Chondrocyte (in vitro differentiated cells): Measurements from ENCODE around the gene SLC6A19. TPM values are rescaled to one million over a fixed set of nuclear protein-coding genes. Genes with fewer than 3 reads are reported as not detected.

Experiments
- DNase-seq: peaks from one replicate; pipeline ENCODE4 v3.0.0; 2021; ENCODE audit warnings: mixed read lengths, low spot score
- H3K27ac Mint-ChIP-seq: one replicate; pipeline ENCODE4 v1.8.0; 2021; ENCODE audit warnings: mild to moderate bottlenecking, moderate library complexity, mixed read lengths; ENCODE audit not compliant: unreplicated experiment
- H3K27me3 Mint-ChIP-seq: 2 replicates; pipeline ENCODE4 v1.8.0; 2021; ENCODE audit warnings: low read depth, mixed read lengths
- H3K36me3 Mint-ChIP-seq: 2 replicates; pipeline ENCODE4 v1.8.0; 2021; ENCODE audit warnings: low read depth, mixed read lengths
- H3K4me1 Mint-ChIP-seq: 2 replicates; pipeline ENCODE4 v1.8.0; 2021; ENCODE audit warnings: low read depth, mild to moderate bottlenecking, mixed read lengths
- H3K4me3 Mint-ChIP-seq: one replicate; pipeline ENCODE4 v1.8.0; 2021; ENCODE audit warnings: mild to moderate bottlenecking, moderate library complexity, mixed read lengths; ENCODE audit not compliant: unreplicated experiment
- H3K9me3 Mint-ChIP-seq: 2 replicates; pipeline ENCODE4 v1.8.0; 2021; ENCODE audit warnings: low read depth, mixed read lengths
- total RNA-seq: library from RNA; stranded (reverse); gene quantifications from 3 replicates; pipeline ENCODE4 v1.2.1, GENCODE V29; 2021
- TF ChIP-seq, protein P1 (sequence below): fragments of 200-600 bp; sonication (generic); IDR thresholded peaks from 2 replicates; pipeline ENCODE4 v1.5.0; 2021; ENCODE audit warnings: antibody characterized with exemption, mild to moderate bottlenecking, moderate library complexity

SLC6A19 gene
- total RNA-seq, 1 donor from 2014 or later = not detected

DNA sequence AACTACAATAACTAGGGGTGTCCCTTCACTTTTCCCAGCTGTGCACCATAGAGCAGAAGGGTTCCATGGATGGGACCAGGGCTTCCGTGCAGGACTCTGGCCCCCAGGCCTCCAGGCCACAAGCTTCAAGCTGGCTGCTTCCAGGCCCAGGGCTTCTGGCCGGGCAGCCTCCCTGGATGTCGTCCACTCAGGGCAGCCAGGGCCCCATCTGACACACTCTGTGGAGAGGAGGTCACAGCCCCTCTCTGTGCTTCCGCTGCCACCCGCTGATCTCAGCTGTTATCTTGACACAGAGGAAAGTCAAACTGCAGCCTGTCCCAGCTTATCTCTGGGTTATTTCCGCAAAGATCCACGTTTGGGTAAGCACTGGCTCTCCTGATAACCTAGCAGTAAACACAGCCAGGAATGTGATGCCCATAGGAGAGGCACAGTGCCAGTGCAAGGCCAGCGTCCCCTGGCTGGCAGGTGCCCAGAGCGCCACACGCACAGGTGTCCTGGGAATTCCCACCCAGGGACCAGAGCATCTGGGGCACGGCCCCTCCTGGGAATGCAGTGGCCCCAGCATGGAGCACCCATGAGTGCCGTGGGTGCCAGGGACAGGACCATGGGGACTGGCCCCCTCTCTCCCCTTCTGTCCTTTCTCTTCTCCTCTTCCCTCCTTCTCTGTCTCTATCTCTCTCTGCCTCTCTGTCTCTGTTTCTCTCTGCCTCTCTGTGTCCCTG lies 15.6 kb upstream of the SLC6A19 start:
- TF ChIP-seq, protein P1, sequence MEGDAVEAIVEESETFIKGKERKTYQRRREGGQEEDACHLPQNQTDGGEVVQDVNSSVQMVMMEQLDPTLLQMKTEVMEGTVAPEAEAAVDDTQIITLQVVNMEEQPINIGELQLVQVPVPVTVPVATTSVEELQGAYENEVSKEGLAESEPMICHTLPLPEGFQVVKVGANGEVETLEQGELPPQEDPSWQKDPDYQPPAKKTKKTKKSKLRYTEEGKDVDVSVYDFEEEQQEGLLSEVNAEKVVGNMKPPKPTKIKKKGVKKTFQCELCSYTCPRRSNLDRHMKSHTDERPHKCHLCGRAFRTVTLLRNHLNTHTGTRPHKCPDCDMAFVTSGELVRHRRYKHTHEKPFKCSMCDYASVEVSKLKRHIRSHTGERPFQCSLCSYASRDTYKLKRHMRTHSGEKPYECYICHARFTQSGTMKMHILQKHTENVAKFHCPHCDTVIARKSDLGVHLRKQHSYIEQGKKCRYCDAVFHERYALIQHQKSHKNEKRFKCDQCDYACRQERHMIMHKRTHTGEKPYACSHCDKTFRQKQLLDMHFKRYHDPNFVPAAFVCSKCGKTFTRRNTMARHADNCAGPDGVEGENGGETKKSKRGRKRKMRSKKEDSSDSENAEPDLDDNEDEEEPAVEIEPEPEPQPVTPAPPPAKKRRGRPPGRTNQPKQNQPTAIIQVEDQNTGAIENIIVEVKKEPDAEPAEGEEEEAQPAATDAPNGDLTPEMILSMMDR = no peak
- Mint-ChIP-seq H3K27ac (no peak overlapping the region), H3K27me3 (peaks cover 40% of the 10 kb centered on the region), H3K4me3 (no peak overlapping the region), H3K4me1 (no peaks in the 10 kb centered on the region), H3K36me3 (no peaks in the 10 kb centered on the region), H3K9me3 (no peaks in the 10 kb centered on the region)
- peak; percentile 77 for DNase-seq

DNA sequence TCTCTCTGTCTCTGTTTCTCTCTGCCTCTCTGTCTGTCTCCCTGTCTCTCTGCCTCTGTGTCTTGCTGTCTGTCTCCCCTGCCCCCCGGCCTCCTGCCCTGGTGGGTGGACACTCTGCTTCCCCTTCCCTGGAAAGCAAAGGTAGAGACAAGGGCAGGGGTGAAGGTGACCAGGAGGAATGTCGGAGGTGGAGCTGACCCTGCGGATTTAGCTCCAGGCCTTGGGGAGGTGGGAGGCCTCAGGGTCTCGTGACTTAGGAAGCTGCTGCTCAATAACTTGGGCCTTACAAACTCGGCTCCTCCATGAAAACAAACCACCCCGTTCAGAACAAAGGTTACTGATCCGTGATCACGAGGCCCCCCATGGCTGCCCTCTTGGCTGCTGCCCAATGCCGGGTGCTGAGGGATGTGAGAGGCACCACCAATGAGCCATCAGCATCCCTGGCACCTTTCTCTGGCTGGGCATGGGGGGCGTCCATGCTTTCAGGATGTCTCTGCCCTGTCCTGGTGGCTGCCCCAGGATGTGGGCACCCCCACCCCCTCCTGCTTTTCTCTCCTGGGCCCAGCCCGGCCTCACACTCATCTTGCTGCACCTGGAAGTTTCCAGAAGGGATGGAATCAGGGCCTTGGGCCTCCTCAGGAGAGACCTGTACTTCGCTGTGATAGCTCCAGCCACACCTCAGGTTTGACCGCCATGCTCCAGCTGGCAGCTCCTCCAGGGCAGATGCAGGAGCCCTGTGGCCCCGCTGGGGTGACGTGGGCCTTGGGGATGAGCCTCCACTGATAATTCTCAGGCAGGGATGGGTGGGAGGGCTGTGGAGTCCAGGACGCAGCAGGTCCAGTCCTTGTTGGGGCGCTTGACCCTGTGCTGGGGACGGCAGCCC lies 14.8 kb upstream of the SLC6A19 start:
- Mint-ChIP-seq H3K36me3 (no peaks in the 10 kb centered on the region), H3K27ac (no peak overlapping the region), H3K4me3 (no peak overlapping the region), H3K4me1 (no peaks in the 10 kb centered on the region), H3K27me3 (peaks cover 40% of the 10 kb centered on the region), H3K9me3 (no peaks in the 10 kb centered on the region)
- TF ChIP-seq, protein P1 = no peak
- DNase-seq = peak; percentile 90

GRCh38 chr5:1187234-1187949 lies 14.0 kb upstream of the SLC6A19 start:
- Mint-ChIP-seq H3K36me3 (no peaks in the 10 kb centered on the region), H3K27ac (no peak overlapping the region), H3K27me3 (peaks cover 42% of the 10 kb centered on the region), H3K4me3 (no peak overlapping the region), H3K4me1 (no peaks in the 10 kb centered on the region), H3K9me3 (no peaks in the 10 kb centered on the region)
- DNase-seq = peak; percentile 79
- TF ChIP-seq, protein P1 = no peak

DNA sequence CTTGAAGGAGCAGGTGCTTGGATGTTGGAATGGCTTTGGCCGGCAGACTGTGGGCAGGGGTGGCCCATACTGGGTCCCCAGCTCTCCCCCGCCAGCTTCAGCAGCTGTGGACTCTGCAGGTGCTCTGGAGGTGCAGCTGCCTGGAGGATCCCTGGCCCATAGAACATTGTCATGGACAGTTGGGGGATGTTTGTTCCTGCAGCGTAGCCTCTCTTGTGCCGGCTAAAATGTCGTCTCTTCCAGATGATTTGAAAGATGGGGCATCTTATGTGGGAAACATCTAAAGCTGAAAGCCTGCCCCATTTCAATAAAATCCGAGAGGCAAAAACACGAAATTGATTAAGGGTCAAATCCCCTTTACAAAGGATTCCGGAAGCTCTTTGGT lies 13.5 kb upstream of the SLC6A19 start:
- DNase-seq = no peak
- no peak overlapping the region for H3K27ac Mint-ChIP-seq
- H3K4me3 Mint-ChIP-seq = no peak overlapping the region
- H3K27me3 Mint-ChIP-seq = peaks cover 42% of the 10 kb centered on the region
- TF ChIP-seq, protein P1 = no peak
- H3K4me1 Mint-ChIP-seq = no peaks in the 10 kb centered on the region
- no peaks in the 10 kb centered on the region for H3K9me3 Mint-ChIP-seq
- H3K36me3 Mint-ChIP-seq = no peaks in the 10 kb centered on the region

- H3K27ac Mint-ChIP-seq = no peak overlapping the region
- no peak for DNase-seq
- TF ChIP-seq, protein P1 = no peak
- no peaks in the 10 kb centered on the region for H3K9me3 Mint-ChIP-seq
- no peak overlapping the region for H3K4me3 Mint-ChIP-seq
- H3K27me3 Mint-ChIP-seq = peaks cover 45% of the 10 kb centered on the region
- no peaks in the 10 kb centered on the region for H3K36me3 Mint-ChIP-seq
- no peaks in the 10 kb centered on the region for H3K4me1 Mint-ChIP-seq
These were observed 12.9 kb upstream of the SLC6A19 start for GRCh38 chr5:1188464-1188863.
